GM18858 (cell line): ENCODE measurements around the gene CHML.

ENCODE experiments used
- ATAC-seq: cut with Tn5 transposase; IDR thresholded peaks from one replicate; pipeline ENCODE4 v1.9.1; 2021; ENCODE audit not compliant: unreplicated experiment

The CHML gene

DNA sequence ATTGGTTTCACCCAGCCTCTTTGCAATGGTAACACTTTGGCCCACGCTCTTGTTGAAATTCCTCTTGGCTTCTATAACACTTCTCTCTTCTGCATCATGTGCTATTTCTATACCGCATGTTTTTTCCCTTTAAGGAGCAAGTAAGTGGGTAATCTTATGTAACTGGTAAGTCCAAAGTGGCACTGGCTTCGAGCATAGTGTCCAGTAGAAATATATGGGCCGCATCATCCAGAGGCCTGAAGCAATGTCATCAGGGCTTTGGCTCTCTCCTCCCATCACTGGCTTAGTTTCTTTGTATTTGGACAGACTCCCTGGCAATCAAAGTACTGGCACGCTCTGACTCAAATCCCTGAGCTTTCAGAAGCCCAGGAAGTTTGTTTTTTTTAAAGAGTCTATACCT, 17.5 kb downstream of the CHML start:
- ATAC-seq: no peak

DNA sequence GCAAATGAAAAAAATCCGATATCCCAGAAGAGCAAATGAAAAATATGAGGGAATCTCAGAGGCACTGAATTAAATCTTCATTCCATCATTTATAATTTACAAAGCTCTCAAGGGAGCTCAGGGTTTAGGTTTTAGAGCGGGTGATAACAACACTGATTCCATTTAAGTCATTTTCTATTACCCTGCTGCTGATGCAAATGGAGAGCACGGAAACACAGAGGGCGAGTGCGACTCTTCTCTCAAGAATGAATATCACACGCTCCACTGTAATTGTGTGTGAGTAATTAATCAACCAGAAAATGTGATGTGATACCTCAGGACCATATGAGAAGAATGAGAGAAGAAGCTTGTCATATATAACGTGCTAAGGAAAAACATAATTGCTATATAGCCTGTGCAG, 22.7 kb downstream of the CHML start:
- no peak for ATAC-seq

DNA sequence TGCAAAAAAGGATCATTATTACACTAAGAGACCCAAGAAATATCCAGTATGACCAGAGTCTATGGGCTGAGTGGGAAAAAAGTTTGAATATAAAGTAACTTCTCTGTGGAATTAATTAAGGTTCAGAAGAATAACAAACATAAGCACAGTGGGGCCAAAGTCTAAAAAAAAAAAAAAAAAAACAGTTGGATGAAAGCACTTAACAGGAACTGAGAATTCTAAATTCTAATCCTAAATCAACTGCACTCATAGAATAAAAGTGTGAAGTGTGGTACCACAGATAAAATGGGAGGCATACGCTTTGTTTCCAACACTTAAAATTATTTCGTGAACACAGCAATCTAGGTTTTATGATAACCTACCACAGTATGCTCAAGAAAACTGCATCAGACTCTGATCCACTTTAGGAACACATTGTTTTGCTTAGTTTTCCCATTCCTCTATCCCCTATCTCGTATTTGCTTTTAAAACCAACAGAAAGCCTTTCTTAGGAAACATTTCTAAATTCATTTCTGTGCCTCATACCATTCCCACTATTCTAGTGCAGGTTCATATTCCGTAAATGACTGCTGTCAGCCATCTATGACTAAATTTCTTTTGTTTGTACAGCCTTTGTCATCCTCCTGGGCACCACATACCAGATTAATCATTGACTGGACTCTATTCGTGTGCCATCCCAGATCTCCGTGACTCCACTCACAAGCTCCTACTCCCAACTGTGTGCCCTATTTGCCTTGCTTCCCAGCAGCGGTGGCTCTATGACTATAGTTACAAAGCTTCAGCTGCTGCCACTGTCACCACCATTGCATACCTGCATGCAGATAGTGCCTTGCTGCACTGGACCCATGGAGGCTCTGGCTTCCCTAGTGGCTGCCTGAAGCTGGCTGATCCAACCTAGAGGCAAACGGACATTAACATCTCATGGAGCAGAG, 24.9 kb downstream of the CHML start:
- no peak for ATAC-seq

DNA sequence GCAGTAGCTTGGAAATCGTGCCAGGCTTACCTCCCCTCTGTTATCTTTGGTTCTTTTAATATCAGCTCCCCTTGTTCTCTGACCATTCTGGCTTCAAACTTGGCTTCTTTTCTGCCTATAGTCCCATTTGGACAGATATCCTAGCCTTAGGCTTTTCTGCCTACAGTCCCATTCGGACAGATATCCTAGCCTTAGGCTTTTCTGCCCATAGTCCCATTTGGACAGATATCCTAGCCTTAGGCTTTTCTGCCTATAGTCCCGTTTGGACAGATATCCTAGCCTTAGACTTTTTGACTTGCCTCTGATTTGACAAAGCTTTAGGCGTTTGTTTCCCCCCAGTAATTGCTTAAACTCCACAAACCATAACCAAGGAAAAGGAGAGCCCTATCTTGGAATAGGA, 25.6 kb downstream of the CHML start:
- ATAC-seq: no peak

DNA sequence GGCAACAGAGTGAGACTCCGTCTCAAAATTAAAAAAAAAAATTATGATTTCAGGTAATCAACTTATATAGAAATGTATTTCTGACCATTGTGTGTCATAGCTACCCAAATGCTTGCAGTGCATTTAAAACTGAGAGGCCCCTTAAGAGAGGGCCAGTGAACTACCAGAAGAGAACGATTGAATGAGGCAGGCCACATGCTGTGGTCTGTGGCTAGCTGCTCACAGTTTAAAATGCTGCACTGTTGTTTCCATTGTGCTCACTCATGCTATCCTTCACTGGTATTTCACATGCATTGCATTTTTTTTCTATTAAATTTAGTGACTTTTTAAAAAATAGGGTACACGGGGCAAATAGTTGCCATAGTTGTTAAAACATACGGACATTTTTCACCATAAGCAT, 26.0 kb downstream of the CHML start:
- ATAC-seq: no peak

DNA sequence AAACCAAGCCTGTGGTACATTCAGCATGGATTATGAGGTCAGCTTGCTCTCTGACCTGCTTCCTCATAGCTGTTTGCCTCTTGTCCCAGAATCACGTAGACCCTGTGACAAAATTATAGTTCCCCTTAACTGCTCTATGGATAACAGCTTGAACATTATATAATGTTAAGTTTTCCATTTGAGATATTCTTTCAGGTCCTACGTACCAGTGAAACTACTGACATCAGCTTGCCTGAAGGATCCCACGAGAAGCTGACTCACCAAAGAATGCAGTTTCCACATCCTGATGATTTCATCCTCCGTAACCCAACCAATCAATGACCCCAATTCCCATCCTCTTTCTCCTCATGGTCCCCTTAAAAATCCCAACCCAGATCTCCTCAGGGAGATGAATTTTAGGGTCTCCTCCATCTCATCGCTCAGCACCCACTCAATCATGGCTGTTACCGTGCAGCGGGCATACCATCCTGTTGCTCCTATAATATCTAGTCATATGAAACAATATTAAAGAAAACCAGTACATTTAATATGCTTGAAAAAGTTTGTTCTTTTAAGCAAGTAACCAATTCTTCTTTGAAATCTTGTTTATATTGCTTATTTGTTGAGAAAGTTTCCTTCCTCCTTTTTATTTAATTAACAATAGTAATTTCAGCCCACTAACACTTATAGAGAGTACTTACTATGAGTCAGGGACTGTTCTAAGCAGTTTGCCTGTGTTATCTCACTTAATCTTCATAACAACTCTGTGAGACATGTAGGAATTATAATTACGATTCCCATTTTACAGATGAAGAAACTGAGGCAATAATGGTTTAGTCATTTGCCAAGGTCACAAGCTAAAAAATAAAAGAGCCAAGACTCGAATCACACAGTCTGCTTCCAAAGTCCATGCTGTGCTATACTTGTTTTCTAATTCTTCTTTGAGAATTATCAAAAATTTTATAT, 27.4 kb downstream of the CHML start:
- ATAC-seq: no peak

DNA sequence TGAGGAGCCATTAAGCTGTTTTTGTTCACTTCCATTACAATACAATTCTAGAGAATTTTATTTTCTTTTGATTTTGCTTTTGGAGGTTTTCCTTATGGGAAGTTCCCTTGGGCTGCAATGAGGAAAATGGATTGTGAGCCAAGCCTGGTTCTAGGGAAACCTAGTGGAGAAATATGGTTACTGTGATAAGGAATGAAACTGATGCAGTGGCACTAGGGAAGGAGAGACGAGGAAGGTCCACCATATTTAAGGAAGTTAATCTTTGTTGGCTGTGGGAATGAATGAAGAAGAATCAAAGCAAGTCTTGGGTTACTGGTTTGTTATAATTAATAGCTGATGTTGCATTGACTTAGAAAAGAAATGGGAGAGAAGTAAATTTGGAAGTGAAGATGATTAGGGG, 28.4 kb downstream of the CHML start:
- ATAC-seq: no peak

DNA sequence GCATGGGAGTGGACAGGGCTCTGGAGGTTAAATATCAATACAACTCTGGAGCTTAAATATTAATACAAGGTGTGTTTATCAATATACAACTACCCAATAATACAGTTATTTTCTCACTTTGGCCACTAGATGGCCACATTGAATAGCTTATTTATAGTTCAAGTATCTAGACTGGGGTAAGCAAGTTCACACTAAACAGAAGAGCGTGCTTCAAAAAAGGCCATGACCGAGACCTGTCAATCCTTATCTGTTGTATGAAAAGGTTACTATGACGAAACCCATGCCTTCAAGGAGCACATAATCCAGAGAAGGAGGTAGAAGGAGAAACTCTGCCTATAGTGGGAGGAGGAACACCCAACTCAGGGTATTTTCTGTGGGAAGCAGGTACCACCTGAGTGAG, 29.1 kb downstream of the CHML start:
- ATAC-seq: peak; percentile 92

DNA sequence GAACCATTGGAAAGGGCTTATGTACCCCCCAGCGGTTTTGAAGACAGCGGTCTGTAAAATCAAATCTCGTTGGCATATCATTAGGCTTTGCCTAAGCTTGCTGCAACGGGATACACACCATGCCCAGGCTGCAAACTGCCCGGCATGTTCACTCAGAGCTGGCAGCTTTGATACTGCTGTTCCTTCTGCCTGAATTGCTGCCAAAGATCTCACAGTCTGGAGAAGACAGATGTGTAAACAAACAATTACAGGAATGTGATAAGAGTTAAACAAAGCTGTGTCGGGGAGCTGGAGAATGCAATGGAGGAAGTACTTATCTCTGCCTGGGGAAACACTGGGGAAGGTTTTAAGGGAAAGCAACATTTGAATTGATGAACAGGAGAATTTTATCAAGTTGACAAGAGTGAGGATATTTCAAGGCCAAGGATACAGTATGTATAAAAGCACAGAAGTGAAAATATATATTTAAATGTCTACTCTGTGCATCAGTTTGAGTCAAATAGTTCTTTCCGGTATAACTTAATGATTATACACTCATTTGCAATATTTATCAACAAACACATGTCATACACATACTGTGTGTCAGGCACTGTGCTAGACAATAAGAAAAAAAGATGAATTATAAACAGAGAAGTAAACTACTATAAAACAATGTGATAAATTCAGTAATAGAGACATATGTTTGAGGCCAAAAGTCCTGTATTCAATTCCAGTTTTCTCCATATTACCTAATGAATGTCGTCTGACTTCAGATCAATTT, 29.9 kb downstream of the CHML start:
- ATAC-seq: no peak

DNA sequence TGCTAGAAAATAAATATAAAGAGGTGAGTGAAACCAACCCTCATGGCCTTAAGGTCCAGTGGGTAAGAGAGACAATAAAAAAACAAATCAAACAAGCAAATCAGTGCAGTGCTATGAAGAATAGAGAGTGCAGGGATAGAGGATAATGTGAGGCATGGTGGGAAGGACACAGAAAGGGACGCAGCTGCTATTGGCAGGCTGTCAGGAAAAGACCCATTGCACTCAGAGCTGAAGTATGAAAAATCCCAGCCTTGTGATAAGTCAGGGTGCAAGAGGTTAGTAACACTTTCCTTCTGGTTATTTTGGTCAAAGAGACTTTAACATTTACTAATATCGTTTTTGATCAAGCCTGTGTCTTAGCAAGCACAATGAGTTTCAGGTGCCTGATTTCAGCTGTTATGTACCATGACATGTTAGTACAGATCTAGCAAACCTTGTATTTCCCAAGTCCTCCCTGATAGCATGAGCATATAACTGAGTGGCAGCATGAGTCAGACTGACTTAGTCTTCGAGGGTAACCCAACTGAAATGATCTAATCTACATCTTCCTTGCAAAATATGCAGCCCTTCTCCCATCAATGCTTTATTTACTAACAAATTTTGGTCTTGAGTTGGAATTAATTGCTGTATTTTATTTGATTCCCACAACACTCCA, 31.7 kb downstream of the CHML start:
- ATAC-seq: no peak

DNA sequence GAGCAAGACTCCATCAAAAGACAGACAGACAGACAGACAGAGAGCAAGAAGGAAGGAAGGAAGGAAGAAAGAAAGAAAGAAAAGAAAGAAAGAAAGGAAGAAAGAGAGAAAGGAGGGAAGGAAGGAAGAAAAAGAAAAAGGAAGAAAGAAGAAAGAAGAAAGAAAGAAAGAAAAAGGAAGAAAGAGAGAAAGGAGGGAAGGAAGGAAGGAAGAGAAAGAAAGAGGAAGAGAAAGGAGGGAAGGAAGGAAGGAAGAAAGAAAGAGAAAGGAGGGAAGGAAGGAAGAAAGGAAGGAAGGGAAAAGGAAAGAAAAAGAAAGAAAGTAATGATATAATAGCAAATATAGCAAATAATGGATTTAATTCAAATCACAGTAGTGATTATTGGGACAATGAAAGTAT, 32.7 kb downstream of the CHML start:
- ATAC-seq: no peak

DNA sequence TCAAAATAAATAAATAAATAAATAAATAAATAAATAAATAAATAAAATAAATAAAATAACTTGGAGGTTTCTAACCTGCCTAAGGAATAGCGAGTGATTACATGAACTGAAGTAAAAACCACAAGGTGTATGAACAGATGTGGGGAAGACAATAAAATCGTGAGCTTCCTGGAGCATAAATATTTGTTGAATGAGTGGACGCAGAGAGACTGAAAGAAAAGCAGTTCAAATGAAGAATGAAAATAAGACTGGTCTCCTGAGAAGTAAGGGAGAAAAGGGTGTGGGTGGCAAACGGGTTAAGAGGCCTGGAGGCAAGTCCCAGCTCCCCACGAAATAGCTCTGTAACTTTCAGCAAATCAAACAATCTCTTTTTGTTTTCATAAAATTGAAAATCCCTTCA, 33.6 kb downstream of the CHML start:
- no peak for ATAC-seq

DNA sequence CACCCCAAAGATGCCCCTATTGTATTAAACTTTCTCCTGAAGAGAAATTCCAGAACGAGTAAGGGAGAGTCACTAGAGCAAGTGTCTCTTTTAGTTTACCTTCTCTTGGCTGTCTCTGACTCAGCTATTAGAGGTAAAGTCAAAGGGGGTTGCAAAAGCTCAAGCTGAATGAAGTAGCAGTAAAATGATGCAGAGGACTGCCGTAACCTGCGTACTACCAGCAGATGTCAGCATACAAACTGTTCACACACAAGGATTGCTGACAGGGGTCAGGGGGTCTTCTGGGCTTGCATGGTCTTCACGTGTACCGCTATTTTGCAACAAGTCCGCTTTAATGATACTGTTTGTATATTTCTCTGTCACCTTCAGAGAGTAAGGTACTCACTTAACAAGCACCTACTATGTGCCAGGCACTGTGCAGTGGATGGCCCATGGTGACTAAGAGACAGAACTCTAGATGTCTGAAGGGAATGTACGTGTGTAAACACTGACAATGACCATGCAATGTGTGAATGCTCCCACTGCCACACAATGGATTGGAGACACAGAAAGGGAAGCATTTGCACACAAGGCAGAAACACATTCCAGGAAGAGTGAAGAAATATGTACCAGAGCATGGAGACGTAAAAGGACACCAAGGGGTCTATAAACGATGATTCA, 34.9 kb downstream of the CHML start:
- ATAC-seq: no peak

DNA sequence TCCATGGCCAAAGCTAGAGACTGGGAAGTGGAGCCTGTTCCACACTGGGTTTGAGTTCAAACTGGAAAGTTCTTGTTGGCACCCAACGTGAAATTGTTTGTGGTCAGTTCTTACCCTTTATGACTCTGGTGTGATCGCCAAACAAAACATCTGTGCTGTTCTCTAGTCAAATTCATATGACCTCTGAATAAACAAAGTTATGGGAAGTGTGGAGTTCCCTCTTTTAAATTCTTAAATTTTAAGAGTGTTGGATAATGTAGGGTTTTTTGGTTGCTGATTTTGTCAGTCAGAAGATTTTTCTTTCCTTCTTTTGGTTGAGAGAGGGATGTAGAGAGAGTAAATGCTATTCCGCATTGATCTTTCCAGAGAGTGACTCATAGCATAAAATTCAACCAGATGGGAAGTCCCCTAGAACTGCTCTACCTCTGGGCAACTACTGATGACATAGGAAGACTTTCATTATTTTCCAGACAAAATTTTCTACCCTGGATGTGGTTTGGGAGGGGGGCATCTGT, 36.4 kb downstream of the CHML start:
- no peak for ATAC-seq

DNA sequence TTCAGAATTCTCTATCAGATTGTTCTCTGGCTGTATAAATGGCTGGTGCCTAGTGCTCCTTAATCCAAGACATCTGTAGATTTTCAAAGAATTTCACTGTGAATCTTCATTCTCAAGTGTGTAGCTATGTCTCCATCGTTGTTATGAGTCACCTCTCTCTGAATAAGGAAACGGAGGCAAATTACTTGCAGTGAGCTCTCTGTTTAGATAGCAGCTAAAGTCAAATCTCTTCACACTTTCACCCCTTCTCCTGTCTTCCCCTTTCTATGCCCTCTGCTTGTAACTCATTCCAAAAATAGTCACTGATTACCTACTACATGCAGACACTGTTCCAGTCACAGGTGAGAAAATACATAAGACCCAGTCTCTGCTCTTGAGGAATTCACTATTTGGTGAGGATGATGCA, 39.7 kb downstream of the CHML start:
- peak; percentile 87 for ATAC-seq

DNA sequence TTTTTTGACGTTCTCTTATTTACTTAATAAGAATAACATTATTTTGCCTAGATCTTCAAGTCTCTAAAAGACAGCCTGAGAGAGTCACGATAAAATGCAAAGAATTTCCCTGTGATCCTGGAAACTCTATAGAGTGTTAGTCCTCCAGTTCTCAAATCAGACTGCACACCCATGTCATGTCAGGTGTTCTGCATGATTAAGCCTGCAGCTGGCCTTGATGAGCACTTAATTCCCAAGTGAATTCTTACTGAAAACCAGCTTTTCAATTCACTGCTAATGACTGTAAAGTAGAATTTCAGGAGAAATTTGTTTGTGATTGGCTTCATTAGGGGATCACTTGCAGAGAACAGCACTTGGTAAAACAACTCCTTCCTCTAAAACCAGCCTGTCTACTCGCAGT, 41.9 kb downstream of the CHML start:
- ATAC-seq: no peak

DNA sequence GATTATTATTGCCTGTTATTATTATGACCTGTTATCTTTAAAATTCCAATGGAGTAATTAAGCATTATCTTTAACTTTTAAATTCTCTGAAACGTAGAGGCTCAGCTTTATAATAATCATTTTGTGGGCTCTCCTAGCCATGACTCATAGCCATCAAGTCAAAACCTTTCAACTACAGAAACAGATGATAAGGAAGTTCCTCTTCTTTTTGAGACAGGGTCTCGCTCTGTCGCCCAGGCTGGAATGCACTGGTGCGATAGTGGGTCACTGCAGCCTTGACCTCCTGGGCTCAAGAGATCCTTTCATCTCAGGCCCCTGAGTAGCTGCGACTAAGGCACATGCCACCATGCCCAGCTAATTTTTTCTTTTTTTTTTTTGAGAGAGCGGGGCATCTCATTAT, 43.5 kb downstream of the CHML start:
- ATAC-seq: no peak

DNA sequence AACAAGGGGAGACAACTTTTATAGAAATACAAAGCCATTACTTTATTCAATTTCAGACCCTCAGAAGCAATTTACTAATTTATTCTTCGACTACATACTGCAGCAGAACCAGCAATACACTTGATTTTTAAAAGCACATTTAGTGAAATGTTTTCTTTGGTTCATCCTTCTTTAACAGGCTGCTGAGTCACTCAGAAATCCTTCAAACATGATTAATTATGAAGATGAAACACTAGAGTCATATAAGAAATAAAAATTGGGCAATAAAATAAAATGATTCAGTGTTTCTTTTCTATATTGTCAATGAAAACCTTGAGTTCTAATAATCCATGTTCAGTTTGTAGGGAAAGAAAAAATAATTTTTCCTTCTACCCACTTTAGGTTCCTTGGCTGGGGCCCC, 47.0 kb downstream of the CHML start:
- no peak for ATAC-seq

DNA sequence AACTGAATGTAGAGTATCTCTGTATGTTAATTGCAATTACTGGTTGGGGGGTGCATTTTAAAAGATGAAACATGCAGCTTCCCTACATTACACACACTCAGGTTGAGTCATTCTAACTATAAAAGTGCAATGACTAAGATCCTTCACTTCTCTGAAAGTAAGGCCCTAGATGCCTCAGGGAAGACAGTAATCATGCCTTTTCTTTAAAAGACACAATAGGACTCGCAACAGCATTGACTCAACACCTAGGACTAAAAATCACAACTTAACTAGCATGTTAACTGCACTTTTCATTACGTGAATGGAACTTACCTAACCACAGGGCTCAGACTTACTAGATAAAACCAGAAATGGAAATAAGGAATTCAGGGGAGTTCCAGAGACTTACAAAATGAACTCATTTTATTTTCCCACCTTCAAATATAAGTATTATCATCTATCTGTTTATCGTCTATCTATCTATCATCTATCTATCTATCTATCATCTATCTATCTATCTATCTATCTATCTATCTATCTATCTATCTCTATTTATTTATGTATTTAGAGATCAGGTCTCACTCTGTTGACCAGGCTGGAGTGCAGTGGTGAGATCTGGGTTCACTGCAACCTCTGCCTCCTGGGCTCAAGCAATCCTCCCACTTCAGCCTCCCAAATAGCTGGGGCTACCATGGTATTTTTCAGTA, 47.8 kb downstream of the CHML start:
- ATAC-seq: peak; percentile 71
